Neural progenitor cell (in vitro differentiated cells): Measurements from ENCODE around the gene STK32B. TPM values are rescaled to one million over a fixed set of nuclear protein-coding genes. Genes with fewer than 3 reads are reported as not detected.

Experiments
- DNase-seq: peaks from one replicate; pipeline ENCODE4 v3.0.0-alpha.2; 2016; ENCODE audit warnings: low spot score
- H2AFZ ChIP-seq: fragments of 200-600 bp; sonication (generic); replicated peaks from 2 replicates; pipeline ENCODE4 v1.6.1; 2016; ENCODE audit warnings: antibody characterized with exemption
- H3F3A ChIP-seq: fragments of 200-600 bp; sonication (generic); 2 replicates; pipeline ENCODE4 v1.6.1; 2016; ENCODE audit warnings: antibody characterized with exemption, low read depth
- H3K27ac ChIP-seq: fragments of 200-600 bp; sonication (generic); 2 replicates; pipeline ENCODE4 v1.5.1; 2016; ENCODE audit warnings: mild to moderate bottlenecking
- H3K27me3 ChIP-seq: fragments of 200-600 bp; sonication (generic); 2 replicates; pipeline ENCODE4 v1.6.1; 2016; ENCODE audit warnings: mild to moderate bottlenecking, moderate library complexity
- H3K36me3 ChIP-seq: fragments of 200-600 bp; sonication (generic); 2 replicates; pipeline ENCODE4 v1.5.1; 2016
- H3K4me1 ChIP-seq: fragments of 200-600 bp; sonication (generic); 2 replicates; pipeline ENCODE4 v1.6.1; 2016; ENCODE audit warnings: mixed run types
- H3K4me2 ChIP-seq: fragments of 200-600 bp; sonication (generic); 2 replicates; pipeline ENCODE4 v1.6.1; 2016
- H3K4me3 ChIP-seq: fragments of 200-600 bp; sonication (generic); 2 replicates; pipeline ENCODE4 v1.5.1; 2016
- H3K79me2 ChIP-seq: fragments of 200-600 bp; sonication (generic); 2 replicates; pipeline ENCODE4 v1.6.1; 2016; ENCODE audit warnings: low read depth
- H3K9ac ChIP-seq: fragments of 200-600 bp; sonication (generic); 2 replicates; pipeline ENCODE4 v1.6.1; 2016
- H3K9me3 ChIP-seq: fragments of 200-600 bp; sonication (generic); 2 replicates; pipeline ENCODE4 v1.5.1; 2016; ENCODE audit warnings: low read depth
- H4K20me1 ChIP-seq: fragments of 200-600 bp; sonication (generic); 2 replicates; pipeline ENCODE4 v1.6.1; 2016; ENCODE audit warnings: low read depth
- H3K27ac Mint-ChIP-seq: 3 replicates; pipeline ENCODE4 v1.8.0; 2021; ENCODE audit warnings: mixed read lengths
- H3K27me3 Mint-ChIP-seq: 2 replicates; pipeline ENCODE4 v1.8.0; 2022; ENCODE audit warnings: low read depth, mild to moderate bottlenecking, inconsistent platforms, moderate library complexity, mixed read lengths; ENCODE audit not compliant: insufficient read depth
- H3K36me3 Mint-ChIP-seq: 3 replicates; pipeline ENCODE4 v1.8.0; 2021; ENCODE audit warnings: mixed read lengths
- H3K4me1 Mint-ChIP-seq: 3 replicates; pipeline ENCODE4 v1.8.0; 2021; ENCODE audit warnings: mixed read lengths
- H3K4me3 Mint-ChIP-seq: 3 replicates; pipeline ENCODE4 v1.8.0; 2021; ENCODE audit warnings: mild to moderate bottlenecking, moderate library complexity, mixed read lengths
- H3K9me3 Mint-ChIP-seq: 3 replicates; pipeline ENCODE4 v1.8.0; 2020; ENCODE audit warnings: mixed read lengths
- EZH2 ChIP-seq: fragments of 200-600 bp; sonication (generic); IDR thresholded peaks from 2 replicates; pipeline ENCODE4 v1.6.1; 2017; ENCODE audit warnings: antibody characterized with exemption, mild to moderate bottlenecking, moderate library complexity
- EZH2phosphoT487 ChIP-seq: fragments of 200-600 bp; sonication (generic); IDR thresholded peaks from 2 replicates; pipeline ENCODE4 v1.6.1; 2017; ENCODE audit warnings: antibody characterized with exemption
- total RNA-seq: library from RNA; depleted of rRNA; stranded (reverse); fragments of >200 nt; gene quantifications from 2 replicates; pipeline ENCODE4 v1.2.3, GENCODE V29; 2015; ENCODE audit warnings: low replicate concordance
- TF ChIP-seq, protein P1 (sequence below): fragments of 200-600 bp; sonication (generic); IDR thresholded peaks from 2 replicates; pipeline ENCODE4 v1.5.1; 2017; ENCODE audit warnings: antibody characterized with exemption, mild to moderate bottlenecking

STK32B gene
- total RNA-seq, 1 donor from 2014 or later = 2.5 TPM

GRCh38 chr4:5479518-5480060, 428.3 kb downstream of the STK32B start:
- H4K20me1 ChIP-seq = no peaks in the 10 kb centered on the region
- Mint-ChIP-seq H3K4me1 (no peaks in the 10 kb centered on the region), H3K4me3 (no peak overlapping the region), H3K27me3 (no peaks in the 10 kb centered on the region), H3K27ac (no peak overlapping the region), H3K9me3 (no peaks in the 10 kb centered on the region), H3K36me3 (no peaks in the 10 kb centered on the region)
- H3K4me1 ChIP-seq = no peaks in the 10 kb centered on the region
- no peaks in the 10 kb centered on the region for H3F3A ChIP-seq
- H2AFZ ChIP-seq = no peak overlapping the region
- H3K27ac ChIP-seq = no peak overlapping the region
- TF ChIP-seq EZH2 (no peak), EZH2phosphoT487 (no peak)
- TF ChIP-seq, protein P1, sequence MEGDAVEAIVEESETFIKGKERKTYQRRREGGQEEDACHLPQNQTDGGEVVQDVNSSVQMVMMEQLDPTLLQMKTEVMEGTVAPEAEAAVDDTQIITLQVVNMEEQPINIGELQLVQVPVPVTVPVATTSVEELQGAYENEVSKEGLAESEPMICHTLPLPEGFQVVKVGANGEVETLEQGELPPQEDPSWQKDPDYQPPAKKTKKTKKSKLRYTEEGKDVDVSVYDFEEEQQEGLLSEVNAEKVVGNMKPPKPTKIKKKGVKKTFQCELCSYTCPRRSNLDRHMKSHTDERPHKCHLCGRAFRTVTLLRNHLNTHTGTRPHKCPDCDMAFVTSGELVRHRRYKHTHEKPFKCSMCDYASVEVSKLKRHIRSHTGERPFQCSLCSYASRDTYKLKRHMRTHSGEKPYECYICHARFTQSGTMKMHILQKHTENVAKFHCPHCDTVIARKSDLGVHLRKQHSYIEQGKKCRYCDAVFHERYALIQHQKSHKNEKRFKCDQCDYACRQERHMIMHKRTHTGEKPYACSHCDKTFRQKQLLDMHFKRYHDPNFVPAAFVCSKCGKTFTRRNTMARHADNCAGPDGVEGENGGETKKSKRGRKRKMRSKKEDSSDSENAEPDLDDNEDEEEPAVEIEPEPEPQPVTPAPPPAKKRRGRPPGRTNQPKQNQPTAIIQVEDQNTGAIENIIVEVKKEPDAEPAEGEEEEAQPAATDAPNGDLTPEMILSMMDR = no peak
- no peak for DNase-seq
- no peaks in the 10 kb centered on the region for H3K79me2 ChIP-seq
- no peak overlapping the region for H3K9ac ChIP-seq
- H3K36me3 ChIP-seq = no peaks in the 10 kb centered on the region
- H3K9me3 ChIP-seq = no peaks in the 10 kb centered on the region
- no peaks in the 10 kb centered on the region for H3K27me3 ChIP-seq
- H3K4me2 ChIP-seq = no peak overlapping the region
- no peak overlapping the region for H3K4me3 ChIP-seq

DNA sequence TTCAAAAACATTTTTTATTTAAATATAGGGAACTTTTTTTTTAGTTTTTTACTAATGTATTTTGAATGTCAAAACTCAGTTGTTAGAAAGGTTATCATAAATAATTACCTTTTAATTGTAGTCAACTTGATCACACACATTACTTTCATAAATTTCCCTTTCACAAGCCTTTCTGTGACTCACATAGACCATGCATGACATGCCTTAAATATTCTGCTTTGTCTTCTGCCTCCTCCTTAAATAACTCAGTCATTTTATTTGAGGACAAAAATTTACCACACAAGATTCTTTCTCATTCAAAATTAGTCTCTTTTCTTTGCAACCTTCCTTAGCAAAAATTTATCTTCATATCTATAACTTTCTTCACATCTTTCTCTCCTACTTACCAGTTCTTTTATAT, 437.1 kb downstream of the STK32B start:
- Mint-ChIP-seq H3K9me3 (peaks cover 21% of the 10 kb centered on the region), H3K27ac (no peak overlapping the region), H3K4me3 (no peak overlapping the region), H3K4me1 (no peaks in the 10 kb centered on the region), H3K36me3 (no peaks in the 10 kb centered on the region), H3K27me3 (no peaks in the 10 kb centered on the region)
- DNase-seq = no peak
- Histone ChIP-seq H2AFZ (no peak overlapping the region), H3K9me3 (no peaks in the 10 kb centered on the region), H3K27me3 (no peaks in the 10 kb centered on the region), H3F3A (no peaks in the 10 kb centered on the region), H3K79me2 (no peaks in the 10 kb centered on the region), H3K27ac (no peak overlapping the region), H3K9ac (no peak overlapping the region), H3K4me3 (no peak overlapping the region), H3K4me2 (no peak overlapping the region), H3K4me1 (no peaks in the 10 kb centered on the region), H4K20me1 (no peaks in the 10 kb centered on the region), H3K36me3 (no peaks in the 10 kb centered on the region)
- TF ChIP-seq EZH2 (no peak), EZH2phosphoT487 (no peak)
- TF ChIP-seq, protein P1 = no peak

- H3K9me3 ChIP-seq = no peaks in the 10 kb centered on the region
- H3K27me3 ChIP-seq = no peaks in the 10 kb centered on the region
- H3K36me3 ChIP-seq = no peaks in the 10 kb centered on the region
- TF ChIP-seq, protein P1 = no peak
- TF ChIP-seq EZH2 (no peak), EZH2phosphoT487 (no peak)
- no peak for DNase-seq
- no peaks in the 10 kb centered on the region for H3K27me3 Mint-ChIP-seq
- no peak overlapping the region for H3K4me3 Mint-ChIP-seq
- no peak overlapping the region for H3K4me2 ChIP-seq
- no peaks in the 10 kb centered on the region for H3K79me2 ChIP-seq
- H3K4me1 ChIP-seq = no peaks in the 10 kb centered on the region
- no peak overlapping the region for H3K9ac ChIP-seq
- no peaks in the 10 kb centered on the region for H3K36me3 Mint-ChIP-seq
- no peaks in the 10 kb centered on the region for H4K20me1 ChIP-seq
- H3K4me3 ChIP-seq = no peak overlapping the region
- H3F3A ChIP-seq = no peaks in the 10 kb centered on the region
- H3K9me3 Mint-ChIP-seq = peaks cover 23% of the 10 kb centered on the region
- H3K4me1 Mint-ChIP-seq = no peaks in the 10 kb centered on the region
- no peak overlapping the region for H2AFZ ChIP-seq
- no peak overlapping the region for H3K27ac ChIP-seq
- no peak overlapping the region for H3K27ac Mint-ChIP-seq
These were observed 438.0 kb downstream of the STK32B start for GRCh38 chr4:5489260-5489659.
